Activated CD8-positive, alpha-beta memory T cell treated with anti-CD3 and anti-CD28 coated beads for 1 hour (primary cell): Measurements from ENCODE around the gene SNED1.
A peak's percentile ranks its signal among the peaks of the same experiment; 100 is the strongest.
"Not testable (repeated sequence)": the region's sequence is repeated elsewhere in the genome, so short reads cannot be mapped to it uniquely, and the experiment has no call there.

ENCODE experiments used
- DNase-seq, 2 donors: peaks; one replicate each; pipeline ENCODE4 v3.0.0-alpha.2; 2020; ENCODE audit warnings: low read depth in 1 of 2; ENCODE audit errors: extremely low read depth in 1 of 2

The SNED1 gene

GRCh38 chr2:240972201-240972600 is 26.2 kb upstream of the SNED1 start:
- no peak for DNase-seq

GRCh38 chr2:240972636-240973521 is 25.5 kb upstream of the SNED1 start:
- no peak for DNase-seq

- no peak for DNase-seq
Observed at GRCh38 chr2:240974771-240975572, 23.4 kb upstream of the SNED1 start.

- DNase-seq, result not testable (repeated sequence)
Observed at GRCh38 chr2:240975903-240976302, 22.5 kb upstream of the SNED1 start.

DNA sequence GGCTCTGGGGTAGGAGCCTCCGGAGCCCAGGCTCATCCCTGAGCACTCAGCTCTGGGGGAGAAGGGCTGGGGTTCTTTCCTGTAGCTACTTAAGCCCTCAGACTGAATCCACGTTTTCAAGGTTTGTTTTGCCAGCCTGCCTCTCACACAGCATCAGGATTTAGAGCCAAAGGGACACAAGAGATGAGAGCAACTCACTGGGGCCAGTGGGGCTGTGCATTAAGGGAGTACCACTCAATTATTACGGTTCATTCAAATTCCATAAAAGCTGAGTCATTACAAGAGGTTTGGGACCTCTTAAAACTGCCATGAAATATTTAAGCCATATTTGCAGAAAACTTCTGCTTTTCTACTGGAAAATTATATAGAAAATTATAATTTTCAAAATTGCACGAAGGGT is 17.1 kb upstream of the SNED1 start:
- DNase-seq, result no peak

GRCh38 chr2:240981871-240982800 is 16.3 kb upstream of the SNED1 start:
- DNase-seq, result no peak

DNA sequence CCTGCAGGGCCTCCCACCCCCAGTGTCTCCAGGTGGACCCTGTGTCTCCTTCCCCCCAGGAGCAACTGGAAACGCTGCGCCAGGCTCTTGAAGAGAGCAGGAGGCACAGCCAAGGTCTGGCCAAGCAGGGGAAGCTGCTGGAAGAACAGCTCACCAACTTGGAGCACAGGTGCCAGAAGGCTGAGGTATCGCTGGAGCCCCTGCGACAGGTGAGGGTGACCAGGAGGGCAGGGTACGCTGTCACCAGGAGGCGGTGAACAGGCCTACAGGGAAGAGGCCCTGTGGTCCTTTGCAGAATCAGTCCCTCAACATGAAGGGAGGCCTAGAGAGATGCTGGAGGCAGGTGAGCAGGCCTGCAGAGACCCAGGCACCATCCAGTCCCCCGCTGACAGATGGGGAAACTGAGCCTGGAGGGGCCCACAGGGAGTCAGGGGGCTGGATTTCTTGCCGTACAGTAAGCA is 15.6 kb upstream of the SNED1 start:
- DNase-seq, result no peak

DNA sequence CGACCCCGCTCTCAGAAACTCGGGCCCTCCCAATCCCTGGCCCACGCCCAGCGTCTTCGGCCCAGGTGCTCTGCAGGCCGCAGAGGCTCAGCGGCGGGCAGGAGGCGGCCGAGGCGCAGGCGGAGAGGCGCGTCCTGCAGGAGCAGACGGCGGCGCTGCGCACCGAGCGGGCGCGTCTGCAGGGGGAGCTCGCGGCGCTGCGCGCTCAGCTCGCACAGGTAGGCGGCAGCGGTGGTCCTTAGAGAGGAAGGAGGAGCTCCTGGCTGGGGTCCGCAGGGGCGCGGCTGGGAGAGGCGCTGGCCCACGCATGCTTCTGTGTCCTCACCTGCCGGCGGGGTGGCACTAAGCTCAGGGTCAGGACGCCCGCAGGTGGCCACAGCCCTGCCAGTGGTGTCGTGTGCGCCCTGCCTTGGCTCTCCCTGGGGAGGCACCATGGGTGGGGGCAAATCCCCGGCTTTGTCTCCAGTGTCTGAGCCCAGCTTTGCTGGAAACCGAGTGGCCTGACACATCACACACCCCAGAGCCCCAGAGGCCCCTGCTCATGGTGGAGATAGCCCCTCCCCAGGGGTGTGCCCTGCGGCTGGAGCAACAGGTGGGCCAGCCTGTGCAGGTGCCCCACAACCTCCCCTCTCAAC is 14.9 kb upstream of the SNED1 start:
- DNase-seq, result peak in 1 of 2 donors; percentile 37

GRCh38 chr2:240983996-240984498 is 14.4 kb upstream of the SNED1 start:
- no peak for DNase-seq

- no peak for DNase-seq
Observed at GRCh38 chr2:240985881-240986786, 12.3 kb upstream of the SNED1 start.

DNA sequence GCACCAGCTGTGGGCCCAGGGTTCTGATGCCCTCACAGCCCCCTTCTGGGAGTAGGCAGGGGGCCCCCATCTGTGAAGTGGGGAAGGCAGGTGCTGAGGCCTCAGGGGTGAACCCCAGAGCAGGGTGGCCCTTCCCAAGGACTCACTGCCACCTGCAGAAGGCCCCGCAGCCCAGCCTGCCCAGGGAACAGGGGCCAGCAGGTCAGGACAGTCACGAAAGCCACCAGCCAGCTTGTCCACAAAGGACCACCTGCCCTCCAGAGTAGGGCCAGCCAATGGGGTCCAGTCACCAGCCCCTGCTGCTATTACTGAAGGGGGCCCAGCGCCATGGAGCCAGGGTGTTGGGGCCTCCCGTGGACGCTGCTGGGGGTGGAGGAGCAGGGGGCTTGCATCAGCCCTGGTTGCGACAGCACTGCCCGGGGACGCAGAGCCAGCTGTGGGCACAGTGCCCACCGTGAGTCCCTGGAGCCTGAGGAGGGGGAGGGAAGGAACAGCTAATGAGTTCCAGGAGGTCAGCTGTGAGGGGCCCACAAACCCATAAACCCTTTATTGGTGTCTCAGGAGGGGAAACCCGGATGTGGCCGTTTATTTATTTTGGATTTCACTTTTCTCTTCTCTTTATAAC is 11.5 kb upstream of the SNED1 start:
- DNase-seq, result no peak

- no peak for DNase-seq
Observed at GRCh38 chr2:240987588-240987987, 10.8 kb upstream of the SNED1 start.

DNA sequence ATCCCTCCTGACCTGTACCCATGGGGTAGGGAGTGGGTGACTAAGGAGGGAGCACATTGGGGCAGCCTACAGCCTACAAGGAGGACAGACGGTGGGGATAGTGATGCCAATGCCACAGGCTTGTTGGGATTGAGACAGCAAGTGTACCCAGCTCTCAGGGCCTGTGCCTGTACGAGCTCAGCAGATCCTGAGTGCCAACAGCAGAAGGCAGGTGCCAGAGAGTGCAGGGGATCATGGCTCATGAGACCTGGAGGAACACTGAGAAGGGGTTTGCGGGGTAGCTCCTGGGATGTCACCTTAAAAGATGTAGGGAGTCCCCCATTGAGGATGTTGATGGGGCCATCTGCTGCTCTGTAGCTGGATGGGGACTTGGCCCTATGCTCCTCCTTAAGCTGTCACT is 10.3 kb upstream of the SNED1 start:
- no peak for DNase-seq

DNA sequence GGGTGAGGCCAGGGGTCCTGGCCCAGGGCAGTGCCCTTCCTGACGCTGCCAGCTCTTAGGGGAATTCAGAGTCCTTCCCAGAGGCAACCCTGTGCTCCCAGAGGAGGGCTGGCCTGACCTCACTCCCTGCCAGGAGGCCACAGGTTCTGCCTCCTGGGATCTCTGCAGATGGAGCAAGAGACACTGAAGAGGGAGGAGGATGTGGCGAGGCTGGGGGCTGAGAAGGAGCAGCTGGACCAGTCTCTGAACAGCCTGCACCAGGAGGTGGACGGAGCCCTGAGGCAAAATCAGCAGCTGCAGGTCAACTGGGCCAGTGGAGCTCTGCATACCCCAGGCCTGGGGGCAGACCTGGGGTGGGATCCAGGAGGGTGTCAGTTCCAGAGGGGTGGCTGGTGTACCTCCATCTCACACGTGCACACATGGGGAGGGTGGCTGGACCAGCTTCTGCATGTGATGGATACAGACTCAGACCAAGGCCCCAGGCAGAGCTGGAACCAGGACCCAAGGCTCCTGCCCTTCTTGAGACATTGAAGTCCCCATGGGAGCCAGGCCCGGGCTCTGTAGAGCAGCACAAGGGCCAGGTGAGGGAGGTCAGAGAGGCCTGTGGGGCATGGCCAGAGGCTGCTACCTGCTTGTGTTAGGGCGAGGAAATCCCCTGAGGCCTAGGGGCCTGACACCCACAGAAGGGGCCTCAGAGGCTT is 9.7 kb upstream of the SNED1 start:
- no peak for DNase-seq

- DNase-seq, result no peak
Observed at GRCh38 chr2:240989451-240990265, 8.8 kb upstream of the SNED1 start.

DNA sequence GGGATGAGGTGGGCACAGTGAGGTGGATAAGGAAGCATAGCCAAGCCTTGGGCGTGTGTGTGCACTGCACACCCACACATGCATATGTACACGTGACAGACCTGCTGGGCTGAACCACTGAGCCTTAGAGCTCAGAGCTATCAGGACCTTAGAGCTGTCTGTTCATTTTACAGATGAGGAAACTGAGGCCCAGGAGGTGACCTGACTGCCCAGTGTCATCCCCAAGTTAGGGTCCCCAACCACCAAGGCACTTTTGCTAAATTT is 8.2 kb upstream of the SNED1 start:
- DNase-seq, result no peak

DNA sequence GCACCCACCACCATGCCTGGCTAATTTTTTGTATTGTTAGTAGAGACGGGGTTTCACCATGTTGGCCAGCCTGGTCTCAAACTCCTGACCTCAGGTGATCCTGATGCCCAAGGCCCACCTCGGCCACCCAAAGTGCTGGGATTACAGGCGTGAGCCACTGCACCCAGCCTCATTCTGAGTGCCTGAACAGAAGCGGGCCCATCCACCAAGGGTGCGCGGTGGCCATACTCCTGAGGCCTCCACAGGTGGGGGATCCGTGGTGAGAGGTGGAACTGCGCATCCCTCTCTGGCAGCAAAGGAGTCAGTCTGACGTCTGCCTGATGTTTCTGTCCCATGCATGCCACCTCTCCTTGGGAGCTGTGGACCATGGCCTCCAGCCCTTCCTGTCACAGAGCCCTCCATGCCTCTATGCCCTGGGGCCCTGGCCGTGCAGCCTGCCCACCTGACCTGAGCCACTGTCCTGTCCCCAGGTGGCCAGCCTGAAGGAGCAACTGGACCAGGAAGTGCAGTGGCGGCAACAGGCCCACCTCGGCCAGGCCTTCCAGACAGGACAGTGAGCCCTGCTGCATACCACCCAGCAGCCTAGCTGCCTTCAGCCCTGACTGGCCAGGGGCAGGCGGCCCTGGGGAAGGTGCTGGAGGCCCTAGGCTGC is 7.6 kb upstream of the SNED1 start:
- no peak for DNase-seq
